SH-SY5Y (cell line): ENCODE results near the gene NOL3.

Source experiments
- GATA2 ChIP-seq: IDR thresholded peaks from 2 replicates; pipeline ENCODE4 v1.6.1; 2011; ENCODE audit warnings: mild to moderate bottlenecking, low read depth, low read length
- GATA3 ChIP-seq: IDR thresholded peaks from 2 replicates; pipeline ENCODE4 v1.6.1; 2011; ENCODE audit warnings: low read depth, mild to moderate bottlenecking, low read length, moderate library complexity

GRCh38 chr16:67196881-67197280 lies 26.5 kb downstream of the NOL3 start:
- no peak for TF ChIP-seq GATA3
- no peak for TF ChIP-seq GATA2
